ENCODE measurements around the gene PDE4A. TPM values are rescaled to one million over a fixed set of nuclear protein-coding genes. Genes with fewer than 3 reads are reported as not detected.
"Not testable (repeated sequence)": the region's sequence is repeated elsewhere in the genome, so short reads cannot be mapped to it uniquely, and the experiment has no call there.

Gene PDE4A
- total RNA-seq, 1 experiment from 2014 or later: 0.69 TPM

DNA sequence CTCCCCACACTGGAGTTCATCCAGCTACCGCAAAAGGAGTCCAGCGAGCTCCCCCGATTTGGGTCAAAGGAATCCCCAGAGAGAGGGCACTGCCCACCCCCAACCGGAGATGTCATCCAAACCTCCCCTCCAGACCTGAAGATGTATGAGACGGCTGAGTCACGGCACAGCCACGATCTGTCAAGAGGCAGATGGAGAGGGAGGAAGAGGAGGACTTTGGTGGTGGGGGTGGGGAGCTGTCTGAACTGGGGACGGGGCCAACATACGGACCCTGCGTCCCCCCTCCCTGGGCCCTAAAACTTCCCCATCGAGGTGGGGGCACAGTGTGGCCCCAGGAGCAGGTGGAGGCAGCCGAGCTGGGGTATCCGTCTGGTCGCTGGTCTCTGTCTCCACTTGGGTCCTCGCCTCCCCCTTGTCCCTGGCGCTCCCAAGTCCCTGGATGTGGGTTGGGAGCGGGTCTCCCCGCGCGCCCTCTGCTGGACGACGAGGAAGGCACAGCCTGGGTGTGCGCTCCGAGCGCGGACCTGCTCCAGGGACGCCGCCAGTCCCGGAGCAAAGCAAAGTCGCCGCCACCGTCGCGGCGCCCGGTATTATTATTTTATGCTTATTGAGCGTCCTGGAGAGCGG, 3.8 kb downstream of the PDE4A start:
- peak; percentile 91 for DNase-seq (ENCODE audit: low read depth)

DNA sequence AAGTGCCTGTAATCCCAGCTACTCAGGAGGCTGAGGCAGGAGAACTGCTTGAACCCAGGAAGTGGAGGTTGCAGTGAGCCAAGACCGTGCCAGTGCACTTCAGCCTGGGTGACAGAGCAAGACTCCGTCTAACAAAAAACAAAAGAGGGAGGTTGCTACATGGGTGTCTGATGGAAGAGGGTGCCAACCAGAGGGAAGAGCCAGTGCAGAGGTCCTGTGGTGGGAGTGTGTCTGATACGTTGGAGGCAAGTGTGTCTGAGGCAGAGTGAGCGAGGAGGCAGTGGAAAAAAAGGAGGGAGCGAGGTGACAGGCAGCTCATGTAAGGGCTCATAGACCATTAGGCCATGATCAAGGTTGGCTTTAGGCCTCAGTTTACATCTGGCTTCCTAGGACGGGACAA, 6.8 kb downstream of the PDE4A start:
- no peak for DNase-seq (ENCODE audit: low read depth)

DNA sequence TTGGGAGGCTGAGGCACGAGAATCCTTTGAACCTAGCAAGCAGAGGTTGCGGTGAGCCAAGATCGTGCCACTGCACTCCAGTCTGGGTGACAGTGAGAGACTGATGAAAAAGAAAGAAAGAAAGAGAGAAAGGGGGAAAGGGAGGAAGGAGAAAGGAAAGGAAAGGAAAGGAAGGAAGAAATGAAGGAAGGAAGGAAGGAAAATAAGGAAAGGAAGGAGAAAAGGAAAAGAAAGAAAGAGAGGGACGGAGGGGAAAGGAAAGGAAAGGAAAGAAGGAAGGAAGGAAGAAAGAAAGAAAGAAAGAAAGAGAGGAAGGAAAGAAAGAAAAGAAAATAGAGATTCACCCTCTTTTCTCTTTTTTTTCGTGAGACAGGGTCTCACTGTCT, 8.7 kb downstream of the PDE4A start:
- DNase-seq (ENCODE audit: low read depth): no peak

DNA sequence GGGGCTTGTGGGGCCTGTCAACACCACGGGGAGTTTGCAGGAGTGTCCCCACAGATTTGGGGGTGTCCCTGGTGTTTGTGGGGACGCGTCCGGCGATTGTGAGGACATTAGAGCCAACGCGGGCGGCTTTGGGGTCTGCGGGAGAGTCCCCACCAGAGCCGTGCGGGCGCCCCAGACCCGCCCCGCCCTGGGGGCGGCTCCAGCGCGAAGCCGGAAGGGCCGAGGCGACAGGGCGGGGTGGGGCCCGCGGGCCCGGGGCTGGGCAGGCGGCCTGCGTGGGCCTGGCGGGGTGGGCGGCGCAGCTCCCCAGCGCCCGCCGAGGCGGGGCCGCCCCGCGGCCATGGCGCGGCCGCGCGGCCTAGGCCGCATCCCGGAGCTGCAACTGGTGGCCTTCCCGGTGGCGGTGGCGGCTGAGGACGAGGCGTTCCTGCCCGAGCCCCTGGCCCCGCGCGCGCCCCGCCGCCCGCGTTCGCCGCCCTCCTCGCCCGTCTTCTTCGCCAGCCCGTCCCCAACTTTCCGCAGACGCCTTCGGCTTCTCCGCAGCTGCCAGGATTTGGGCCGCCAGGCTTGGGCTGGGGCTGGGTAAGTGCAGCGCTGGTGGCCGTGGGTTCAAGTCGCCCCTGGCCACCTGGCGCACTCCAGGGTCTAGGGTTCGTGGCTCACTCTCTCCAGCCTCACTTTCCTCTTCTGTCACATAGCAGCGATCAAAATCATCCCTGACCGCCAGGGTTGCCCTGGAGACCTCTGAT, 10.3 kb downstream of the PDE4A start:
- DNase-seq (ENCODE audit: low read depth): peak; percentile 59

DNA sequence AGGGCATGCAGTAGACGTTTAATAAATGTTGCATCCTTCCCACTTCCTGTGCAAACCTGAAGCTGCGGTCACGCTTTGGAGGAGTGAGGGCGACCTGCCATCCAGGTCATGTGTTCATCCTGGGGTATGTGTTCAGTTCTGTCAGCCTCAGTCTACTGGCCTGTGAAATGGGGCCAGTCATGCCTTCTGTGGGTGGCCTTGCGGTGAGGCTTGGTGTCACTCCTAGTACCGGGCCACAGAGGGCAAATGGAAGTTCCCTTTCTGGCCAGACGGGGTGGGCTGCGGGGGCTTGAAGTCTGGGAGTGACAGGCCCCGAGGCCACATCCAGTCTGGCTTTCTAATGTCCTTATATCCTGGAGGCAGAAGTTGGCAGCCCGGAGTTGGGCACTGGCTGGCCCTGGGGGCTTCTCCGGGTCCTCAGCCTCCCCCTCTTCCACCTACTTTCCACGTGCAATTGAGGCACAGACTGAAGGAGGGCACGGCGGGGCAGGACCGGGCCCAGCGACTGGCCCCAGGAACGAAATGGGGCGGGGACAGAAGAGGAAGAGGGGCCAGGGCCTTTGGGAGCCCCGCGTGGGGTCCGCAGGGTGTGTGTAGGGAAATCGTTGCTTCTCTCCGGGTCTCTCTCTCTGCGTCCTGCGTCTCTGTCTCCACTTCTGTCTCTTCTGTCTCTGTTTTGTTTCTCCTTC, 11.1 kb downstream of the PDE4A start:
- DNase-seq (ENCODE audit: low read depth): peak; percentile 53

DNA sequence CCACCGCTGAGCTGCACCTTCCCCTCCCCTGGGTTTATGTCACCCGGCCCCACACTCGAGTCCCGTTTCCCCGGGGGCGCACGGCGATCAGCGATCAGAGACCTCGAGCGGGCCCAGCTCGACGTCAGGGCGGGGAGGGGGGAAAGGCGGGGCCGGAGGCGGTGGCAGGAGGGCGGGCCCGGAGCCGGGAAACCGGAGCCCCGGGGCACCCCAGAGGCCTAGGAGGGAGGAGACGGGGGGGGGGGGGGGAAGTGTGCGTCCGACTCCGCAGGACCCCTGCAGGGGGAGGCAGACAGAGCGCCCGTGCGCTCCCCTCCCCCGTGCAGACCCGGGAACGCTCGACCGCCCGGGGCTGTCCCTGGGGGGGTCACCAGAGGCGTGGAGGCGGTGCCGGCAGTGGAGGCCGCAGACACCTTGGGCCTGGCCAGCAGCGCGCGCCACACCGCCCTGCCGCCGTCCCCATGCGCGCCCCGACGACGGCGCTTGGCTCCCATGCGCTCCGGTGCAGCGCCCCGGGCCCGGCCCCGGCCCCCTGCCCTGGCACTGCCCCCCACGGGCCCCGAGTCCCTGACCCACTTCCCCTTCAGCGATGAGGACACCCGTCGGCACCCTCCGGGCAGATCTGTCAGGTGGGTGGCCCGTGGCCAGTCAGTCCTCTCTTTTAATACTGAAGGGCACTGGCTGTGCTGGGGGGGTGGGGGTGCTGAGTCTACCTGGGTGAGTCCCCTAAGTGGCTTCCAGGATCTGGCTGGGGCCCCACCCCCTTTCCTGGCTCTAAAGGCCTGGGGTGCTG, 11.8 kb downstream of the PDE4A start:
- DNase-seq (ENCODE audit: low read depth): peak; percentile 56

DNA sequence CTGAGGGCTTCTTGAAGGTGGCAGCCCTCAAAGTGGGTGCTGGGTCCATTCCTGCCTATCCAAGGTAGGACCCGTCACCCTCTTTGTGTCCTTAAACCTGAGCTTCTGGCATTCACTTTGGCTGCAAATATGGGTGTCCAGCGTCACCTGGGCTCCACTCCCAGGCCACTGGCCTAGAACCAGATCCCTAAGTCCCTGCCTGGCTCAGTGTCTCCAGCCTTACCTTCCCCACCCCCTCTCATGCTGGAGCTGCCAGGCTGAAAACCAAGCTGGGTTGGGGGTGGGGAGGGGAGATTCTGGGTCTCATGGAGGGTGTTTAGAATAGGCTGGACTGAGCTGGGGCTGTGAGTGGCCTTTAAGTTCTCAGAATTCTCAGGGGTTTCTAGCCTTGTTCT, 12.4 kb downstream of the PDE4A start:
- no peak for DNase-seq (ENCODE audit: low read depth)

DNA sequence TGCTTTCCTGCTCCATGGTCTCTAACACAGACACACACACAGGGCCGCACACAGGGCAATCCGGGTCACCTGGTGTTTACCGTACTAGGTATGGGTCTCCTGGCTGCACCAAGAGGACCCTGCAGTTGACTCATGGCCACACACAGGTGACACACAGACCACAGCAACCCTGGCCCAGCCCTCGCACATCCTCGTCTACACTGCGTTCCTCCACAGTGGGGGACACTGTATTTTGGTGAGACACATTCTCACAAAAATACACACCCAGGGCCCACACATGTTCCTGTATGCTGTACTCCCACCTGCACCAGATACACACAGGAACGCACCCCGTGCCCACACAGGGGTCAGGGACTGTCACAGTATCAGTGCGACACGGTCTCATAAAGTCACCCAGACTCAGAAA, 12.8 kb downstream of the PDE4A start:
- DNase-seq (ENCODE audit: low read depth): no peak

DNA sequence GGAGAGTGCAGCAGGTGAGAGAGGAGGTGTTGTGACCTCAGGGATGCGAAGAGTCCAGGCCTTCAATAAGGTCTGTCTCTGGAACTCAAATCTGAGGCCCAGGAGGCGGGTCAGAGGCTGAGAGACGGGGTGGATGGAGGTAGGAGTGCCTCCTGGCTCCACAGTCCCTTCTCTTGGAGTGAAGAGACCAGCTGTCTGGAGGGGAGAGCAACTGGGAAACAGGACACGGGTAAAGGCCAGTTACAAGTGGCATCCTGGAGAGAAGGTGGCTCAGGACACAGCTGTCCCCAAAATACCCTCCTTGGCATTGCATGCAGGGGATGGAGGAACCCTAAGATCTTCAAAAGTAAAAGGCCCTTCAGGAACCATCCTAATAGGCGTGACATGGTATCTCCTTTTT, 19.2 kb downstream of the PDE4A start:
- DNase-seq (ENCODE audit: low read depth): no peak

DNA sequence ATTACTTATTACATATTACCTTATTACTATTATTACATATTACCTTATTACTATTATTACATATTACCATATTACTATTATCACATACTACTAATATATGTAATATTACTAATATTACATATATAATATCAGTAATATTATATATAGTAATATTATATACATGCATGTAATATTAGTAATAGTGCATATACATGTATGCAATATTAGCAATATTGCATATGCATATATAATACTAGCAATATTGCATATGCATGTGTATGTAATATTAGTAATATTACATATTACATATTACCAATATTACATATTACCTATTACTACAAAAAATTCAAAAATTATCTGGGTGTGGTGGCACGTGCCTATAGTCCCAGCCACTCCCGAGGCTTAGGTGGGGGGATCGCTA, 22.4 kb downstream of the PDE4A start:
- no peak for DNase-seq (ENCODE audit: low read depth)

DNA sequence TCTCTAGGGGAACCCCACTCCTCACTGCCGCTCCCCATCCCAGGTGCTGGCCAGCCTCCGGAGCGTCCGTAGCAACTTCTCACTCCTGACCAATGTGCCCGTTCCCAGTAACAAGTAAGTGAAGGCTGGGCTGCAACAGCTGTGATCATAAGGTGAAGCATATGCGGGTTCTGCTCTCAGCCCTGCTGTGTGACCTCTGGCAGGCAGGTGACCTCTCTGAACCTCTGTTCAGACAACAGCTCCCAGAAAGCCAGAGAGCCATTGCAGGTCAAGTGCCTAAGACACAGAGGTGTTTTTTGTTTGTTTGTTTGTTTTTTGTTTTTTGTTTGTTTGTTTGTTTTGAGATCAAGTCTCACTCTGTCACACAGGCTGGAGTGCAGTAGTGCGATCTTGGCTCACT, 28.7 kb downstream of the PDE4A start:
- no peak for DNase-seq (ENCODE audit: low read depth)

DNA sequence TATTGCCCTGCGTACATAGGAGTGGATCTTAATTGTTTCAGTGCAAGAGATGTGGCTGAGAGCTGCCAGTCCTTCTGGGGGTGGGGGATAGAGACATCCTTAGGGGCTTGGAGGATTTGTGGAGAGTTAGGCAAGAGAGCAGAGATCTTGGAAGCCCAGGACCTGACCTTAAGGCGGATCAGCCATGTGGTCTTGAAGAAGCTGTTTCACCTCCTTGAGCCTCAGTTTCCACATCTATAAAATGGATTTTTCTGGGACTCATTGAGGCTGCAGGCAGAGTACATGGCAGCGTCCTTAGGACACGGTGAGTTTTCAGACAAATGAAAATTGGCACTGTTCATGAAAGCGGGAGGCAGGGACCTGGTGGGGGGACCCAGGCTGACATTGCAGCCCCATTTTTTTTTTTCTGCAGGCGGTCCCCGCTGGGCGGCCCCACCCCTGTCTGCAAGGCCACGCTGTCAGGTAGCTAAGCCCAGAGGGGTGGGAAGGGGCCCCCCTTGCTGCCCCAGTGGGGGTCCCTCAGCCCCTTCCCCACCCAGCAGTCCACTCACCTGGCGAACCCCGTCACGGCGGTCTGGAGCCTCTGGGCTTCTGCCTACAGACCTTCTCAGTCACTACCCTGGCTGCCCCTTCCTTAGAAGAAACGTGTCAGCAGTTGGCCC, 30.0 kb downstream of the PDE4A start:
- no peak for DNase-seq (ENCODE audit: low read depth)

DNA sequence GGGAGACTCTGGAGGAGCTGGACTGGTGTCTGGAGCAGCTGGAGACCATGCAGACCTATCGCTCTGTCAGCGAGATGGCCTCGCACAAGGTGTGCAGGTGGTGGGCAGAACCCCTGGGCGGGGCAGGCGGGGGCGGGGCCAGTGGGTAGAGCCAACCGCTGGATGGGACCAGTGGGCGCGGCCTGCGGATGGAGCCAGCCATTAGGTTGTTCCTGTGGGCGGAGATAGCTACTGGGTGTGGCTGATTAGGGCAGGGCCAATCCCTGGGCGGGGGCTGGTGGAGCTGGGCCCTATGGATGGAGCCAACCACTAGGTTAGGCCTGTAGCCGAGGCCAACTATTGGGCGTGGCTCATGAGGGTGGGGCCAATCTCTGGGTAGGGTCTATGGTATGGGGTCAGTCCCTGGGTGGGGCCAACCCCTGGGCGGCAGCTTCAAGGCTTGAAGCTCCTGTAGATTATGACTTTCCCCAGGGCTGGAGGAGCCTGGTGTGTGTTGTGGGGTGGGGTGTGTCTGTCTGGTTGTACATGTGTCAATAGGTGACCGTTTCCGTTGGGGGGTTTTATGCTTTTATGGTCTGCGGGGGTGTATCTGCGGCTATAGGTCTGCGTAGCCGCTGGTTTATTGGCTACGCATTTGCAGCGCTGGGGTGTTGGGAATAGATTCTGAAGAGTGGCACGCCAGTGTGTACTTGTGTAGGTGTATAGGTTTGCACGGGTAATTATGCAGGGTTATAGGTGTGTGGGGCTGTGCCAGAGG, 30.7 kb downstream of the PDE4A start:
- peak; percentile 60 for DNase-seq (ENCODE audit: low read depth)

DNA sequence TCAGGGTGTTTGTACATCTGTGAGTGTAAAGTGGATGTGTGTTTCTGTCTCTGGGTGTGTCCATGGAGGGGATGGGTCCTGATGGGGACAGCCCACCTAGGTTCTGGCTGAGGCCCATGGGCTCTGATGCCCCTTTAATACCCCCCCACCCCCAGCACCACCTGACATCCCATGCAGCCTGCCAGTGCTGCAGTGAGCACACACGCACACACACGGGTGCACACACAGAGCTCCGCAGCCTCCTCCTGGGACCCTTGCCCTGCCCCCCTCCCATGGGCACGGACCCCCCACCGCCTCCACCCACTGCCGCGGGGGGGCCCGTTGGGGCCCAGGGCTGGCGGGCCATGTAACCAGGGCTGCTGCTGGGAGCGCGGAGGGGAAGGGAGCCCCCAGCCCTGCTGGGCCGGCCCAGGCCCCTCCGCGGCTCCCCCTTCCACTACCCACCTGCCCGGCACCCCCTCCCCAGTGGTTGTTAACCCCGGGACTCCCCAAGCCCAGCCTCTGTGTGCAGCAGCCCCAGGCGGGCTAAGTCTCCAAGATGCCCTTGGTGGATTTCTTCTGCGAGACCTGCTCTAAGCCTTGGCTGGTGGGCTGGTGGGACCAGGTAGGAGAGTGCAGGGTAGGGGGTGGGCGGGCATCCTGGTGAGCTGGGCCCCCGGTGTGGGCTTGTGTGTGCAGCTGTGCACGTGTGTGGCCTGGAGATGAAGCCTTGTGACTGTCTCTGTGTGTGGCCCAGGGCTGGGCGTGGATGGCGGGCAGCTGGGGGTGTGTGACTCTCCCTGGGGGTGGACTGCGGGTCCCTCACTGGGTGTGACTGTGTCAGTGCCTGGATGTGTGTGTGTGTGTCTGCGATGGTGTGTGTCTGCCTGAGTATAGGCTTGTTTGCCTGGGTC, 32.6 kb downstream of the PDE4A start:
- no peak for DNase-seq (ENCODE audit: low read depth)

DNA sequence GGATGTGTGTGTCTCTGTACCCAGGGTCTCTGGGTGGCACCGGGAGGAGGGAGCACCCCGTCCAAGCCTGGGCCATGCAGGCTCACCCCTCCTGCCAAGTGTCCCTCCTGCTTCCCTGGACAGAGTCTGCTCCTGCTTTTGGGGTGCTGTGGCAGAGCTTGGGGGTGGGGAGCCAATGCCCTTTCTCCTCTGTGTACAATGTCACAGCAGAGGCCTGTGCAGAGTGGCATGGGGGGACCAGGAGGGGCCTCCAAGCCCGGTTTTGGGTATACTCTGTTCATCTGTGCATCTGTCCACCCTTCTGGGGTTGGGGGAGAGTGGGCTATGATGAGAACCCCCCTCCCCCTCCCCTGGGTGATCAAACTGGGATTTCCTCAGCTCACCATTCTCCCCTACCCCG, 33.5 kb downstream of the PDE4A start:
- DNase-seq (ENCODE audit: low read depth): no peak

DNA sequence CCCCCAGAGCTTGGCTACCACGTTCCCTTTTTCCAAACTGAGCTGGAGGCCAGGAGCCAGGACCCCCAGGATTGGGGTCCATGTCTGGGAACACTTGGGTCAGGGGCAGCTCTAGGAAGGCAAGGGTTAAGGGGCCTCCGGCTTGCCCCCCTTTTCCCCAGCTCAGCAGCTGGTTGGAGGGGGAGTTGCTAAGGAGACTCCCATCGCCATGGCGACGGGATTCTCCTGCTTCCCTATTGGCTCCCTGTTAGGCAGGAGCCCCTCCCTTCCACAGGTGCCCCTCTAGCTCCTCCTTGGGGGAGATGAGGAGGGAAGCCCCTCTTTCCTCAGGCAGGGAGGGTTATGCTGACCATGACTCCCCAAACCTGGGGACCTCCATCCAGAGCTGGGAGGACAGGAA, 33.9 kb downstream of the PDE4A start:
- no peak for DNase-seq (ENCODE audit: low read depth)

DNA sequence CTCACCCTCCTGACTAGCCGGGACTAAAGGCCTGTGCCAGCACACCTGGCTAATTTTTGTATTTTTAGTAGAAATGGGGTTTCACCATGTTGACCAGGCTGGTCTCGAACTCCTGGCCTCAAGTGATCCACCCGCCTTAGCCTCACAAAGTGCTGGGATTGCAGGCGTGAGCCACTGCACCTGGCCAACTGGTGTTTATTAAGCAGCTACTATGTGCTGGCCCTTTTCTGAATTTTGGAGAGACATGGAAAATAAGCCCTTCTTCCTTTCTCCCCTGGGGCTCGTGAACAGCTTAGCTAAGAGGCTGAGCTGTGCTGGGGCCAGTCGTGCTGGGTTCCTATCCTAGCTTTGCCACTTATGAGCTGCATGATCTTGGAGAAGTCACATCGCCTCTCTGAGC, 38.4 kb downstream of the PDE4A start:
- not testable (repeated sequence) for DNase-seq (ENCODE audit: low read depth)

DNA sequence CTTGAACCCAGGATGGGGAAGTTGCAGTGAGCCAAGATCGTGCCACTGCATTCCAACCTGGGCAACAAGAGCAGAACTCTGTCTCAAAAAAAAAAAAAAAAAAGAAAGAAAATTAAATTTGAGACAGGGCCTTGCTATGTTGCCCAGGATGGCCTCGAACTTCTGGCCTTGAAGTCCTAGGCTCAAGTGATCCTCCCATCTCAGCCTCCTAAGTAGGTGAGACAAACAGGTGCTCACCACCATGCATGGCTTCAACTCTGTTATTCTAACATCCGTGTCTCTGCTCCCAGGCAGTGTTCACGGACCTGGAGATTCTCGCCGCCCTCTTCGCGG, 40.3 kb downstream of the PDE4A start:
- no peak for DNase-seq (ENCODE audit: low read depth)

DNA sequence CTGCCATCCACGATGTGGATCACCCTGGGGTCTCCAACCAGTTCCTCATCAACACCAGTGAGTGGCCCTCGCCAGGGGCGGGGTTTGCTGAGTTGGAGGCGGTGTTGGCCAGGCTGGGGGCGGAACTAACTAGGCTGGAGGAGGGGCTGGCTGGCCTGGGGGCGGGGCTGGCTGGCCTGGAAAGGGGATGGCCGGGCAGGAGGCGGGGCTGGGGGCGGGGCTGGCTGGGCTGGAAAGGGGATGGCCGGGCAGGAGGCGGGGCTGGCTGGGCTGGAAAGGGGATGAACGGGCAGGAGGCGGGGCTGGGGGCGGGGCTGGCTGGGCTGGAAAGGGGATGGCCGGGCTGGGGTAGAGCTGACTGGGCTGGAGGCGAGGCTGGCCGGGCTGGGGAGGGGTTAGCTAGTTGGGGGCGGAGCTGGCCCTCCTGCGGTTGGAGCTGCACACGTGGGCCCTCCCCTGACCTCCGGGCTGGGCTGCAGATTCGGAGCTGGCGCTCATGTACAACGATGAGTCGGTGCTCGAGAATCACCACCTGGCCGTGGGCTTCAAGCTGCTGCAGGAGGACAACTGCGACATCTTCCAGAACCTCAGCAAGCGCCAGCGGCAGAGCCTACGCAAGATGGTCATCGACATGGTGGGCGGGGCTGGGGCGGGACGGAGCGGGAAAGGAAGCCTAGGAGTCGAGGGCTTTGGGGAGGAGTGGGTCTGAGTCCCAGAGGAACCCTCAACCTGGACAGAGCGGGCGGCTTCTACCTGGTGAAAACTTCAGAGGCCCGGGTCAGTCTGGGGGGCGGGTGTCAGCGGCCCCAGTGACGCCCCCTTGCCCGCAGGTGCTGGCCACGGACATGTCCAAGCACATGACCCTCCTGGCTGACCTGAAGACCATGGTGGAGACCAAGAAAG, 41.0 kb downstream of the PDE4A start:
- DNase-seq (ENCODE audit: low read depth): peak; percentile 96
